Transverse colon (tissue), 4 donors: ENCODE measurements around the gene CADM2.

Experiments used
- EP300 ChIP-seq: sonication (generic); formaldehyde crosslinking; IDR thresholded peaks from one replicate; pipeline ENCODE4 v1.6.1; 2017; ENCODE audit warnings: antibody characterized with exemption, low read depth
- POLR2A ChIP-seq: fragments of 450-650 bp; IDR thresholded peaks from one replicate; pipeline ENCODE4 v1.6.1; 2016; ENCODE audit warnings: antibody characterized with exemption, mild to moderate bottlenecking, moderate library complexity
- POLR2AphosphoS5 ChIP-seq, 3 donors: sonication (generic); formaldehyde crosslinking; IDR thresholded peaks; one replicate each; pipeline ENCODE4 v1.6.1; 2016; ENCODE audit warnings: antibody characterized with exemption in 3 of 3
- TF ChIP-seq, protein P1 (sequence below), 5 experiments: fragments of 200-600 bp in 3 of 5; fragments of 450-650 bp in 2 of 5; sonication (generic) in 3 of 5; IDR thresholded peaks; 1 replicate in 2 of 5; 2 replicates in 3 of 5; pipeline ENCODE4 v1.5.1; 2016 to 2017; ENCODE audit warnings: antibody characterized with exemption in 5 of 5, inconsistent platforms in 3 of 5, mild to moderate bottlenecking in 2 of 5, moderate library complexity in 1 of 5

GRCh38 chr3:85851071-85851470 is 892.3 kb downstream of the CADM2 start:
- TF ChIP-seq POLR2AphosphoS5 (IDR thresholded peaks at IDR 0.05): no peak
- TF ChIP-seq, protein P1, sequence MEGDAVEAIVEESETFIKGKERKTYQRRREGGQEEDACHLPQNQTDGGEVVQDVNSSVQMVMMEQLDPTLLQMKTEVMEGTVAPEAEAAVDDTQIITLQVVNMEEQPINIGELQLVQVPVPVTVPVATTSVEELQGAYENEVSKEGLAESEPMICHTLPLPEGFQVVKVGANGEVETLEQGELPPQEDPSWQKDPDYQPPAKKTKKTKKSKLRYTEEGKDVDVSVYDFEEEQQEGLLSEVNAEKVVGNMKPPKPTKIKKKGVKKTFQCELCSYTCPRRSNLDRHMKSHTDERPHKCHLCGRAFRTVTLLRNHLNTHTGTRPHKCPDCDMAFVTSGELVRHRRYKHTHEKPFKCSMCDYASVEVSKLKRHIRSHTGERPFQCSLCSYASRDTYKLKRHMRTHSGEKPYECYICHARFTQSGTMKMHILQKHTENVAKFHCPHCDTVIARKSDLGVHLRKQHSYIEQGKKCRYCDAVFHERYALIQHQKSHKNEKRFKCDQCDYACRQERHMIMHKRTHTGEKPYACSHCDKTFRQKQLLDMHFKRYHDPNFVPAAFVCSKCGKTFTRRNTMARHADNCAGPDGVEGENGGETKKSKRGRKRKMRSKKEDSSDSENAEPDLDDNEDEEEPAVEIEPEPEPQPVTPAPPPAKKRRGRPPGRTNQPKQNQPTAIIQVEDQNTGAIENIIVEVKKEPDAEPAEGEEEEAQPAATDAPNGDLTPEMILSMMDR (IDR thresholded peaks at IDR 0.05): no peak
- no peak for TF ChIP-seq POLR2A
- TF ChIP-seq EP300: no peak
